DND-41 (cell line): ENCODE data around the gene TM2D1.

Source experiments
- CTCF ChIP-seq: IDR thresholded peaks from 2 replicates; pipeline ENCODE4 v1.5.1; 2012; ENCODE audit warnings: borderline replicate concordance, low read length, moderate library complexity, mild to moderate bottlenecking; ENCODE audit not compliant: poor library complexity, severe bottlenecking; ENCODE audit errors: extremely low read depth
- EZH2 ChIP-seq: IDR thresholded peaks from 3 replicates; pipeline ENCODE4 v1.6.1; 2012; ENCODE audit warnings: borderline replicate concordance, low read depth, mild to moderate bottlenecking, moderate library complexity, low read length, inconsistent platforms; ENCODE audit not compliant: severe bottlenecking

- TF ChIP-seq CTCF = no peak
- no peak for TF ChIP-seq EZH2
Measured at GRCh38 chr1:61757950-61758349, 33.0 kb upstream of the TM2D1 start.
